ENCODE measurements around the gene STEAP4.
"Not testable (repeated sequence)": the region's sequence is repeated elsewhere in the genome, so short reads cannot be mapped to it uniquely, and the experiment has no call there.

Gene STEAP4

DNA sequence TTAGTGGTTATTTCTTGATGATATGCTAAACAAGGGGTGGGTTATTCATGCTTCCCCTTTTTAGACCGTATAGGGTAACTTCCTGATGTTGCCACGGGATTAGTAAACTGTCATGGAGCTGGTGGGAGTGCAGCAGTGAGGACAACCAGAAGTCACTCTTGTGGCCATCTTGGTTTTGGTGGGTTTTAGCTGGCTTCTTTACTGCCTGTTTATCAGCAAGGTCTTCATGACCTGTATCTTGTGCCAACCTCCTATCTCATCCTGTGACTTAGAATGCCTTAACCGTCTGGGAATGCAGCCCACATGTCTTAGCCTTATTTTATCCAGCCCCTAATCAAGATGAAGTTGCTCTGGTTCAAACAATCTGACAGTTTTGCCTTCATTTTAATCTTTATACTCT is 41.7 kb downstream of the STEAP4 start:
- not testable (repeated sequence) for DNase-seq

- DNase-seq: no peak
Measured at GRCh38 chr7:88262562-88262961, 44.1 kb downstream of the STEAP4 start.

DNA sequence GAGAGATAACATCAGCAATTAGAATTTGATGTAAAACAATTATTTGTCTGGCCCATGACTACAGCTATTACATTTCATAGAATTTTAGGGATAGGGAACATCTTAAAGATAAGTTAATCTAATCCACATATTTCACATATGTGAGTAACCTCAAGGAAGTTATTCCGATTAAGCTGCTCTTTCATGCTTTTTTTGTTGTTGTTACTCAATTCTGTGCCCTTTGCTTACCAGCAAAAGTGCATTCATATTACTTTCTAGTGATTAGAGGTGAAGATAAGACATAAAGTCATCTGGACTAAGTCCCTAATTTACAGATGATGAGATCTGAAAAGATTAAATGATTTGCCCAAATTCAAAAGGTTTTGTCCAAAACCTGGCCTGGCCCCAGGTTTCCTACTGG is 46.0 kb downstream of the STEAP4 start:
- DNase-seq: no peak

GRCh38 chr7:88259656-88260380 is 46.9 kb downstream of the STEAP4 start:
- no peak for DNase-seq

DNA sequence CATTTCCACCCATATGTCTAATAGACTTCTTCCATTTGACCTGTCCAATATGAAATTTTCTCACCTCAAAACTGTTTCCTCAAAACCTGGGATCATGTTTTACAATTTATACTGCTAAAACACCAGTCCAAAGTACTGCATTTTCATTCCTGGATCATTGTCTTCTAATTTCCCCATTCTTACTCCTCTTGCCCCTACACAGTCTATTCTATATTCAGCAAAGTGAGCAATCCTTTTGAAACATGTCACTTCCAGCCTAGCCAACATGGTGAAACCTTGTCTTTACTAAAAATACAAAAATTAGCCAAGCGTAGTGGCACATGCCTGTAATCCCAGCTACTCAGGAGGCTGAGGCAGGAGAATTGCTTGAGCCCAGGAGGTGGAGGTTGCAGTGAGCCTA is 48.4 kb downstream of the STEAP4 start:
- not testable (repeated sequence) for DNase-seq

DNA sequence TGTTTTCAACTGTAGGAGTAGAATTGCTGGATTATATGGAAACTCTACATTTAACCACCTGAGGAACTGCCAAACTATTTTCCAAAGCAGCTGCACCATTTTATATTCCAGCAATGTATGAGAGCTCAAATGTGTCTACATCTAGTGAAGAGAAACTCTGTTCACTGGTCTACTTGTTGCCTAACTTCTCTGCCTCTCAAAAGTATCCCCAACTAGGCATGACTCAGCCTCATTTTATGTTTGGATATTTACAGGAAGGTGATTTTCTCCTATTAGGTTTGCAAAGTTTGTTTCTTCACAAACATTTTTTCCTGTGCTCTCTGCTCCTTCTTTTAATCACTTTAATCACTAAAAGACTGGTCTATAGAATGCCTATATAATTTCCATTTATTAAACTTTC is 49.8 kb downstream of the STEAP4 start:
- no peak for DNase-seq

DNA sequence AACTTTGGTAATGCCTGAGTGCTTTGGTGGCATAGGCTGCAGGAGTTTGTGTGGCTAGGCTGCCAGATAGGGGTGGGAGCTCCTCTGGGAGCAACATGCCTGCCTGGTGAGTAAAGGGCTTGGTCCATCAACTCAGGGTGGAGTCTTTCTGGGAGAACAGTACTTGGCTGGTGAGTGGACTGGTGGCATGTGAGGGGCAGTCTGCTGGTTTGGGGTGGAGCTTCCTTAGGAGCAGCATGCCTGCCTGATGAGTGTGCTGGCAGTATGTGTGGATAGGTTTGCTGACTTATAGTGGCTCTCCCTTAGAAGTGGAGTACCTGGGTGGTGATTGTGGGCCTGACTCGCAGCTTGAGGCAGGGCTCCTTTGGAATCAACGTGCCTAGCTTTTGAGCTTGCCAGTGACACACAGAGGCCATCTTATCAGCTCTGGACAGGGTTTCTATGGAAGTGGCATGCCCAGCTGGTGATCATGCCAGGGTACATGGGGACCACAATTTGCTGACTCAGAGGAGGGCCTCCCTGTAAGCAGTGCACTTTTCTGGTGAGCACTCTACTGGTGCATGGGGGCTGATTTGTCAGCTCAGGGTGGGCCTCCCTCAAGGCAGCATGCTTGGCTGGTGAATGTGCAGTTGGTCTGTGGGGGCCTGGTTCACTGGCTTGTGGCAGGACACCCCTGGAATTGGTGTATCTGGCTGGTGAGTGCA is 51.8 kb downstream of the STEAP4 start:
- DNase-seq: no peak

- DNase-seq: no peak
Measured at GRCh38 chr7:88253640-88254039, 53.1 kb downstream of the STEAP4 start.

DNA sequence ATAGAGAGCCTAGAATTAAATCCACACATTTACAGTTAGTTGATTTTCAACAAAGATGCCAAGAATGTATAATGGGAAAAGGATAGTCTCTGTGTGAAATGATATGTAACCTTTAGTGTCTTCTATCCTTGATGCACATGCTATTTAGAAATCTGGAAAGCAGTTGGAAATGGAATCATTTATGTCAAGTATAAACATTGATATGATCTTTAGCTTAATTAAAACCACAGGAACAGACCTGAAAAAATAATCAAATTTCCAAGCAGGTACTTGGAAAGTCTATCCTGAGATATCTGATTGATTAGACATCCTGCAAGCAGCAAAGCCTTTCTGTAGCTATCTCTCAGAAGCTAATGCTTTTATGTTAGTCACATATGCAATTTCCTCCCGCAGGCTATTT is 62.4 kb downstream of the STEAP4 start:
- no peak for DNase-seq

- no peak for DNase-seq
Measured at GRCh38 chr7:88243345-88243909, 63.3 kb downstream of the STEAP4 start.

- DNase-seq: no peak
Measured at GRCh38 chr7:88239852-88240251, 66.8 kb downstream of the STEAP4 start.

DNA sequence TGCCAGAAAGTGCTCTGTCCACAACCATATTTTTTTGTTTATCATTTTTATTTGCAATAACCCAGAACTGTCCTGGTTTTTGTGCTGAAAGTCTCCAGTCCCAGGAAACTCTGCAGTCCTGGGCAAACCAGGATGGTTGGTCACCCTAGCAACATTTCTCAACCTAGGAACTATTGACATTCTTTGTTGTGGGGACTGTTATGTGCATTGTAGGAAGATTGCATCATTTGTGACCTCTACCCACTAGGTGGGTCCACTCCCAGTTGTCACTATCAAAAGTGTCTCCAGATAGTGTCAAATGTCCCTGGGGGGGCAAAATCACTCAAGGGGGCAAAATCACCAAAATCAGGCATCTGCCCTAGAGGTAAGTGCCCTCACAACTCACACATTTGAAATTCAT is 72.9 kb downstream of the STEAP4 start:
- no peak for DNase-seq

GRCh38 chr7:88230646-88231045 is 76.0 kb downstream of the STEAP4 start:
- DNase-seq: no peak

DNA sequence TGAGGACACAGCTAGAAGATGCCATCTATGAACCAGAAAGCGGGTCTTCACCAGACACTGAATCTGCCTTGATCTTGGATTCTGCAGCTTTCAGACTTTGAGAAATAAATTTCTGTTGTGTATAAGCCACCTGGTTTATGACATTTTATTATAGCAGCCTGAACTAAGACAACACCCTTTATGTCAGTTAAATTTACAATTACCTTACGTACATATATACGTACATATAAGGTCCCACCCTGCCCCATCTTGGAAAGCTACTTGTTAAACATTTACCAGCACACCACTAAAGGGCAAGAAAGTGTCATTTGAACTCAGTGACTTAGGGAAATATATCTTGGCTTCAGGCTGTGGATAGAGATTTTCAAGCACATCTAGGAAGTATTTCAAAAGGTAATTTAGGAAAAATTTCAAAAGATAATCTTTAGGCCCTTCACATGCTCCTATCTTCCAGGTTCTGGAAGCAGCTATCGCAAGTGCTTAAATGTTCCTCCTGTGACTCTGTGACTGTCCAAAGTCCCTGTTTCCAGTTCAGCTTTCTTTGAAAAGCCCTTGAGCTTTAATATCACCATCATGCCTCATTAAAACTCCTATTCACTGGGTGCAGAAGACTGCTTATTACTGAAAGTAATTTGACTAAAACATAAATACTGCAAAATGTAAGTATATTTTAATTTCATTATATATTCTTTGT is 77.2 kb downstream of the STEAP4 start:
- no peak for DNase-seq

DNA sequence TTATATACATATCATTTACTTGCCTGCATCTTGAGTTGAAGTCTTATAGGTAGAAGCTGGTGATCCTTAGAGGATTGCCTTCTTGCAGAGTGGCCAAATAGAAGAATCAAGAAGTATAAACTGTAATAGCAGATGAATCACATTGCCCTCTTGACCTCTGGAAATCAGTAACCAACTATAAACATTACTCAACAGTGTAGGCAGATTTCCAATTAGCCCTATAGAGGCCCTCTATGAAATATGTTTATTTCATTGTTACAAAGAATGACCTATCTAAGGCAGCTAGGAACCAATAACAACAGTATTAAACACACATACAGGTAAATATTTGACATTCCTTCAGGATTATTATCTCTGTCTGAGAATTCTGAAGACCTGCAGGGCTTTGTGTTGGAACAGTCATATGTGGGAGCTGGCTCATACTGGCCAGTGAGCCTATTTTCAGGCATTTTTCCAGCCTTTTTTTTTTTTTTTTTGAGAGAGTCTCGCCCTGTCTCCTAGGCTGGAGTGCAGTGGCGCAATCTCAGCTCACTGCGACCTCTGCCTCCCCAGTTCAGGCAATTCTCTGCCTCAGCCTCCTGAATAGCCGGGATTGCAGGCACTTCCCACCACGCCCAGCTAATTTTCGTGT is 79.7 kb downstream of the STEAP4 start:
- DNase-seq: no peak

DNA sequence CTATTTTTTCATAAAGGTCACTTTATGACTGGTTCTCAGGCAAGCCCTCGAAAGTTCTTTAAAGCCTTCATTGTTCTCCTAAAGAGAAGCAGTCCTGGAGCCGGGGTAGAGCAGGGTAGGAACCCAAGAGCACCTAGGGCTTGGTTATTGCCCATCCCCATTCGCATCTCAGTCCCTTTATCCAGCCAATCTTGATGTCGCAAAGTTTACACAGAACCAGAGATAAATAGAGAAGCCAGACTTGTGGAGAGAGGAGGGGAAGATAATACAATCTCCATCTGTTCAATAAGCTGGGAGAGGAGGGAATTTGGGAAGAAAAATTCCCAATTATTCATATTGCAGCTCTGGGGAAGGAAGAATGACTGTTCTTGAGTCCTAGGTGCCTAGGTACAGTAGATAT is 80.5 kb downstream of the STEAP4 start:
- no peak for DNase-seq

GRCh38 chr7:88224601-88225275 is 82.0 kb downstream of the STEAP4 start:
- DNase-seq: no peak

DNA sequence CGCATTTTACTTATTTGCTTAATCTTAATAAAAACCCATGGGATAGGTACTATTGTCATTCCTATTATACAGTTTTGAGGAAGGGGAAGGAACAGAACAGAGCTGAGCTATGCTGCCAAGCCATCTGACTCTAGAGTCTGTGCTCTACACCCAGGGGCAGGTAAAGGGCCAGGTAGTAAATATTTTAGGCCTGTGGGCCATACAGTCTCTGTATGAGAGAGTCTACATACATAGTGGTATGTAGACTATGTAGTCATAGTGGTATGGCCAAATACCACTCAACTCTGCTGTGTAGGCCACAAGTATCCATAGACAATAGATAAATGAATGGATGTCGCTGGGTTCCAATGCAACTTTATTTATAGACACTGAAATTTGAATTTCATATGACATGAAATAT is 83.4 kb downstream of the STEAP4 start:
- DNase-seq: no peak
